Measurements from ENCODE around the gene ASB11.

ASB11 gene, protein sequence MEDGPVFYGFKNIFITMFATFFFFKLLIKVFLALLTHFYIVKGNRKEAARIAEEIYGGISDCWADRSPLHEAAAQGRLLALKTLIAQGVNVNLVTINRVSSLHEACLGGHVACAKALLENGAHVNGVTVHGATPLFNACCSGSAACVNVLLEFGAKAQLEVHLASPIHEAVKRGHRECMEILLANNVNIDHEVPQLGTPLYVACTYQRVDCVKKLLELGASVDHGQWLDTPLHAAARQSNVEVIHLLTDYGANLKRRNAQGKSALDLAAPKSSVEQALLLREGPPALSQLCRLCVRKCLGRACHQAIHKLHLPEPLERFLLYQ

DNA sequence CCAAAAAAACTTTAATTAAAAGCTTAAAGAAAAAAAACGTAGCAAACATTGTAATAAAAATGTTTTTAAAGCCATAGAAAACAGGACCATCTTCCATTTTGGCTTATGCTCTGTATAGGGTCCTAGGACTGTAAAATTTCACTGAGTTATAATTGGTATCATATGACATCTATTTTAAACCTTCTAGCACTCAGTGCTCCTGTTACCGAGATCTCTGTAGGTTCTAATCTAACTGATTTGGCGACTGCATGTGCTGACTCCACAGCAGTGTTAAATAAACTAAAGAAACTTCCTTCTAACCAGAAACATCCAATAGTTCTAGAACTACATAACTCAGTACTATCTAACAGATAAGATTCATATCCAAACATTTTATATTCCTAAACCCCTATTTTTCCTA is at the start of gene ASB11:
Gene ASB11, minus strand, starts transcription at position 132 of the 400 bp plus-strand sequence. Its CDS starts 35 bp downstream, at position 97.
- no peak for DNase-seq (ENCODE audit: low read depth)

DNA sequence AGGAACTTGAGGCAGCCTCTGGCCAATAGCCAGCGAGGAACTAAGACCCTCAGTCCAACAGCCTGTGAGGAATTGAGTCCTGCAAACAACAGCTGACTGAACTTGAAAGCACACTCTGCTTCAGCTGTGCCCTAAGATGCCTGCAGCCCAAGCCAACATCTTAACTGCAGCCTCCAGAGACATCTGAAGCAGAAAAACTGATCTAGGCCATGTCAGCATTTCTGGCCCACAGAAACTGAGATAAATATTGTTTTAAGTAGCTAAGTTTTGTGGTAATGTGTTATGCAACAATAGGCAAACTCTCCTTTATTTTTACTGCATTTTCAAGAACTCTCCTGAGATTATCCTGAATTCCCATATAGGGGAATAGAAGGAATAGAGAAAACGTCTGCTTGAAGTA is 44.3 kb upstream of the ASB11 start:
- no peak for DNase-seq (ENCODE audit: low read depth)

DNA sequence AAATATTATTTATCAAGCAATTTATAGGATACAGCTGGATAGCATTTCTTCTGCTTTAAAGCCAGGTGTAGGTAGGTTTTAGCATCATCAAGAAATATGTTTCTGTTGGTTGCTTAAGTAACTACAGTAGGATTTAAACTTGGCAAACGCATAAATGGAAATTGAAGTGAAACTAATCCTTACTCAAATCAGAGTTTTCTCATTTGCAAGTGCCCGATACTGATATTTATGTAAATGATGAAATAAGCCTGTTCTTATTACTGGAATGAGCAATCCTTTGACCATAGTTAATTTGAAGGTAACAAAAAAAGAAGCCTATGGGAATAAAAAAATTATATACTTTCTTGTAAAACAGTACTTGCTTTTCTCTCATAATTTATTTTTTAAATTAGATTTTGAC is 43.1 kb upstream of the ASB11 start:
- DNase-seq (ENCODE audit: low read depth) = no peak

DNA sequence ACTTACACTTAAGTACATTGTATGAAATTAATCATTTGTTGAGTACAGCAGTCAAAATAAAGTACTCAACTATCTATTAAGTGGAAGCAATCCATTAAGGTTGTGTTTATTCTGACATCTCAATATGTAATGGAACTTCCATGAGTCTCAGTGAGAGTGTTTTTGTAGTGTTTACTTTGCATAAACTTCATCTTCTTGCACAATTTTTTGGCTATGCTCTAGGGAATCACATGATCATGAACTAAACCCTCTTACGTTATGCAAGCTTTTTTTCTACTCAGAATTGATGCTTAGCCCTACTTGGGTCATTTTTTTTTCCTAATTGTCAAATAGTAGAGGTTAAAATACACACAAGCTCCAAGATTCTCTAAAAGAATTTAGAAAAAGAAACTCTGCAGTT is 41.0 kb upstream of the ASB11 start:
- no peak for DNase-seq (ENCODE audit: low read depth)

DNA sequence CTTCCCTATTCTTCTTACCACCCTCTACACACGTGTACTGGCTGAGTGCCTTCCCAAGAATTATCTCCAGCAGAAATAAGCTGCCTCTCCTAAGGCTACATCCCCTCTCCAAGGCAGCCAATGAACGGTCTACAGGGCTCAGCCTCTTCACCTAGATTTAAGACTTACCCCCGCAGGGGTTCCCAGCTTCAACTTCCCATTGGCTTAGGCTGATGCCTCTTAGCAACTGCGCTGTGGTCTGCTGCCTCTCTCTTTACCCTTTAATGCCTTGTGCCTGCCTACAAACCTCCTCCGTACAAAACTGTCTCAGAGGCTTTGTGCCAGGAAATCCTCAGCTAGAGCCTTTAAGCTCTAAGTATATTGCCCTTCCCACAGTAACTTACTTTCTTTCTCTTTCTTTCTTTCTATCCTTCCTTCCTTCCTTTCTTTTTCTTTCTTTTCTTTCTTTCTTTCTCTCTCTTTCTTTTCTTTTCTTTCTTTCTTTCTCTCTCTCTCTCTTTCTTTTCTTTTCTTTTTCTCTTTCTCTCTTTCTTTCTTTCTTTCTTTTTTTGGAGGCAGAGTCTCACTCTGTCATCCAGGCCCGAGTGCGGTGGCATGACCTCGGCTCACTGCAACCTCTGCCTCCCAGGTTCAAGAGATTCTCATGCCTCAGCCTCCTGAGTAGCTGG is 35.0 kb upstream of the ASB11 start:
- DNase-seq (ENCODE audit: low read depth) = no peak

DNA sequence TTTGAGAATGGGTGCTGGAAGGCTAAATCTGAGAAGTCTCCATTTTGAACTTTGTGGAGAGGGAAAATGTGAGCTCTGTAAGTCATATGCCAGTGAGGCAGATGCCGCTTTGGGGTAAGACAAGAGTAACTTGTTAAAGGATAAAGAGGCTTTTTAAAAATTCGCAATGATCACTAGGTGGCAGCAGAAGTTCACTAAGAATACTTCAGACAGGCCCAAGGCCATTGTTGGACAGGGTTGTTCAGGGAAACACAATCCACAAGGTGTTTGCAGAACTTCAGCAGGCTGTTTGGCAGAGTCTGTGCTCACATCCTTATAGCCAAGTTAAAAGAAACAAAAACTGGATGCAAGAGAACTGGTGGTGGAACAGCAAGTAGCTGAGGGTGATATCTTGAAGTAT is 33.6 kb upstream of the ASB11 start:
- no peak for DNase-seq (ENCODE audit: low read depth)

DNA sequence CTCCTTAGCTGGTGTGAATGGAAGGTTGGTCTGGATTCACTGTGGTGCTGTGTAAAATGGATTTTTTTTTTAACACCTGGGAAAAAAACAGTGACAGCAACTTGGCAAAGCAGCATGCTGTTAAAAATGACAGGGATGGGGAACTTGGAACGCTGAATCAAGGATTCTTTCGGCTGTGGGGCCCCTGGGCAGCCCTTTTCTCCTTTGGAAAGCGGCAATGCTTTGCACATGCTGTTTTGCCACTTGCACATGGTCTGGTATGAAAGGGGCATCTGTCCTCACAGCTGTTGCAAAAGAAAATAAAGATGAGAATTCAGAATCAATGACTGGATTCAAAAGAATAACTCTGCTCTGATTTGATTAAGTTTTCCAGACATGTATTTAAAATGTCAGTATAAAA is 30.5 kb upstream of the ASB11 start:
- no peak for DNase-seq (ENCODE audit: low read depth)

DNA sequence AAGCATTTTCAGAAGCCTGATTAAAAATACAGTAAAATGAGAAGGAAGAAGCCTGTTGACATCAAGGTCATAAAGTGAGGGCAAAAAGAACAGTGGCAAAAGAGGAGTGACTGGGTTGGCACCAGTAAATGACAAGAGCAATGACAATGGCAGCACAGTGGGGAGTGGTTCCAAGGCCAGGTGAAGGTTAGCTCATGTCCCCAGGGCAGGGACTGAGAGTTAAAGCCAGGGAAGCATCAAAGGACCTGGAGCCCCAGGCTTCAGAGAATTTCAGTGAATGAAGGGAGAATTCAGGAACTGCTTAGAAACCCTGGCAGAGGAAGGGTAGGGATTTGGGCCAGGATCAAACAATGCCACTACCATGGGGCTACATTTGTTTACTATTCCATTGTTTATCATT is 28.7 kb upstream of the ASB11 start:
- no peak for DNase-seq (ENCODE audit: low read depth)

DNA sequence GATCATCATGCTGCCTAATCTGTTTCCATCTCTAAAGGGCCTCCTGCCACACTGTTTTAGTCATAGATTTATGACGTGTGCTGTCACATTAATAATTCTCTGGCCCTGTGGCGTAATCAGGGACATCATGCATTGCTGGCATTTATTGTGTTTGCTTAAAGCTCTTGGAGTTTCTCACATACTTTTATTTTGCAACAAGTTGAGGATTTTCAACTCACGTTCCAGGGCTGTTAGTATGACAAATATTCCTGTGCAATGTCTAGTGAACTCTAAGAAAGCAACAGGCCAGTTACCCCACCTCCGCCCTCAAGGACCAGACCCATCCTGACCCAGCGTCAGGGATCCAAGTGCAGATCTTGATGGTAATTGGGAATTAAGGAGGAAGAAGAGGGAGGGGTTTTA is 27.6 kb upstream of the ASB11 start:
- no peak for DNase-seq (ENCODE audit: low read depth)

DNA sequence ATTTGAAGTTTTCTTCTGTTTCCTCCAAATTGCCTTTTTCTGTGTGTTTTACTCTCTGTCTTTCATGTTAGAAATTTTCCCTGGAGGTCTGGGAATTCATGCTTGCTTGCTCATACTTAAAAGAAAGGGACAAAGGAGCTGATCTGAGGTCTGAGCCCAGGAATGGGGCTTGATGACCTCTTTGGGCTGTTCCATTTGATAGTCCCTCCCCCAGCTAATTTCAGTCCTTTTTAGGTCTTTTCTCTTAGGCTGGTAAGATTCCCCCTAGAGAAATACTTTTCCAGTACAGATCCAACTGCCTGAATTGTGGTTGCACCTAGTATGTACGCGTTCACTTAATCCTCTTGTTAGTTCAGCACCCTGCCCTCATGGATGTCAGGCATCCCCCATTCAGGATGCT is 25.4 kb upstream of the ASB11 start:
- DNase-seq (ENCODE audit: low read depth) = no peak

DNA sequence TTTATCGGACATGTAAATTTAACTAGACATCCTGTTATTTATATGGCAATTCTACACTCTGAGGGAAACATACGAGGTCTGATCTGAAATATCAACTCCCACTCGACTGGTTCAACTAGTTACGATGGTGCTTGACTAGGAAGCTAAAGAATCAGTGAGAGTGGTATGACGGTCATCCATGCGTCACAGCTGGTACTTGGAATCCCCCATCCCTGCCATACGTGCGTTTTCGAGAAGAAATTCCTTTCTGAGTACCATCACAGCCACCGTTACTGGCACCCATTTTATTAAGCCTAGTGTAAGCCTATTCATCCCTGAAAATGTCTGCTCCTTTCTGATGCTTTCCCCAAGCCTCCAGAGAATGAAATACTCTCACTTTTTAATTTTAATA is 20.6 kb upstream of the ASB11 start:
- DNase-seq (ENCODE audit: low read depth) = no peak

DNA sequence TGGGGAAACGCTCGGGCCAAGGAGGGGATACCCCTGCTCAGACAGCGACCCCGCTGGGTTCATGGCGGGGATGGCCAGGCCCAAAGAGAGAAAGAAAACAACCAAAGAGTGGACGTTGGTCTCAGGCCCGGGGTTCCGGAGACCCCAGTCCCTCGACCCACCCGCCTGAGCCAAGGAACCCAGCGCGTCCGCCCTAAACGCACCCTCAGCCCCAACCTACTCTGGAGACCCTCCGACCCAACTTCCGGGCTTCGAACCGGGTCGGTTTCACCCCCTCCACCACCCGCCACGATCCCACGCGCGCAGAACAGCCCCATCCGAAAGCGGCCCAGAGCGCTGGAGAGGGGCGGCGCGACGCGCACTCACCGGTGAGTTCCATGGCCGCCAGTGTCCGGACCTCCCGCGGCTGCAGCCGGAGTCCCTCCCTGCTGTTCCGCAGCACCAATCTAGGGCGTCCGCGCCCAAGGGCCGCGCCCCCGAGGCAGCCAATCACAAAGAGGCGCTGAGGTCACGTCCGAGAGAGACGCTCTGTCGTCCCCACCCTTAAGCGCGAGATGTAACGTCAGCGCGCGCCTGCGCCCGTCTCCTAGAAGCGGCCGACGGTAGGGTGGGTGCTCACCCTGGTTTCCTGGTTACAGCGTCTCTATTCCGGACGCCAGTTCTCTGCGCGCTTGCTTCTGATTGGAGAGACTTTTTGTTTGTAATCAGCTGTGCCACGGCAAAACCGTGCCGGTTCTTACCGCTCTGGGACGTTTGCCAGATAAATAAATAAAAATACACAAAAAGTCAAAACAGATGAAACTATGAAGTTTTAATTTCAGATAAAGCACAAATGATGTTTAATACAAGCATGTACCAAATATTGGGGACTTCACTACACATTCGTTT is 19.9 kb upstream of the ASB11 start, which contains the start of gene PIGA:
Gene PIGA, minus strand, starts transcription at position 389 of the 888 bp plus-strand sequence. CDS start 3,593 bp downstream, outside the sequence.
- peak; percentile 82 for DNase-seq (ENCODE audit: low read depth)

DNA sequence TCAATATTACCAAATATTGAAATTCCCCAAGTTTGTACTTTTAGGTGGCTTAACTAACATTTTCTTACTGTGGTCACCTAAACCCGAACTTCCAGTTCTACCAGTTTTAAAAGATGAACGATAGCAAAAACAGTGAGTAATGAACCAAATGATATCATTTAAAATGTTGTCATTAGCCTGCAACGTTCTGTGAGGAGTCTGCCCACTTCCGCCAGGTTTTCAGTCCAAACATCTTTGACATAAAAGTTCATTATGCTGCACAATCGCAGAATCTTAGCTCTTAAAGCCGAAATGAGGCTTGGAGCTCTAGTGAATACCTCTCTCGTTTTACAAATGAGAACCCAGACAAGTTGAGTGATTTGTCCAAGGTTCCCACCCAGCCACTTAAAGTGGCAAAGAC is 19.1 kb upstream of the ASB11 start:
- no peak for DNase-seq (ENCODE audit: low read depth)

DNA sequence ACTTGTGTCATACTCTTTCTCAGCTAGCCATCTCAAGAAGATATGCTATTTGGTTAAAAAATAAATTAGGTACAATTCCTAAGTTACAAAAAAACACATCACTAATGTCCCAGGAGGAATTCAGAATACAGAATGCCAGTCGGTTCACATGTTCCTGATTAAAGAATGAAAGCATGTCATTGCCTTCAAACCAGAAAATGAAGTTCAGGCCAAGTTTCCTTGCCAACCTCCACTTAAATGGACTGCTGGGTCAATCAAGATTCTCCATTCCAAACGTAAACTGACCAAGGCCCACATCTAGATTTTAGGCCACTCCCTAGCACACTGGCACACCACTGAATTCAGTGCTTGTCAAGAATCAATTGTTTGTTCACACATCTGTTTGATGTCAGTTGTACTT is 13.4 kb upstream of the ASB11 start:
- DNase-seq (ENCODE audit: low read depth) = no peak

DNA sequence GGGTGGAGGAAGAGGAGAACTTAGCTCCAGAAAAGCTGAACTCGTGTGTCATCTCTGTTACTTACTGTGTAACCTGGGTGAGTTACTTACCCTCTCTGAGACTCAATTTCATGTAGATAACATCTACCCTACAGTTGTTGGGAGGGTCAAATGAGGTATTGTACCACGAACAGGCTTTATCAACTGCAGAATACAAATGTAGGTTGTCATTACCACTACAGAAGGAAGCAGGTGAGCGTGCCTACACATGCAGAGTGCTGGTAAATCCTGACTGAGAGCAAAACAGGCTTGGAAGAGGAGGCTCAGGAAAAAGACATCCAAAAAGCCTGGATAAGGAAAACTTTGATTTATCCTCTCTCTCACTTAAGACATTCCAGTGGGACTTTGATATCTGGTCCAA is 12.7 kb upstream of the ASB11 start:
- no peak for DNase-seq (ENCODE audit: low read depth)

DNA sequence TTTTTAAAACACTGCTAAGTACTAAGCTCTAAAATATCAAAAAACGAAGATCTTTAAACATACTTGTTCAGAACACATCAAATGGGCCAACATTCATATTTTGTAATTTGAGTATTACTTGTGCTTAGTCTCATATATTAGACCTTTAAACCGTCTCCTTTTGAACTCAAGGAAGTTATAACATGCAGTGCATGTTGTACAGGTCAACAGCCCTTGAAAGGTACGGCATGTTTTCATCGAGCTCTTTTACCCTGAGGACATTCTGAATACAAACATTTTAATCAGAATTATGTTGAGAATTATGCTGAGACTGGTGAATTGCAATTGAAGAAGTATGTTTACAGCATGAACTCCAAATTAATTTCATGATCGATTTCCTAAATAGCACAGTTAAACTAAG is 7.0 kb upstream of the ASB11 start:
- DNase-seq (ENCODE audit: low read depth) = no peak

DNA sequence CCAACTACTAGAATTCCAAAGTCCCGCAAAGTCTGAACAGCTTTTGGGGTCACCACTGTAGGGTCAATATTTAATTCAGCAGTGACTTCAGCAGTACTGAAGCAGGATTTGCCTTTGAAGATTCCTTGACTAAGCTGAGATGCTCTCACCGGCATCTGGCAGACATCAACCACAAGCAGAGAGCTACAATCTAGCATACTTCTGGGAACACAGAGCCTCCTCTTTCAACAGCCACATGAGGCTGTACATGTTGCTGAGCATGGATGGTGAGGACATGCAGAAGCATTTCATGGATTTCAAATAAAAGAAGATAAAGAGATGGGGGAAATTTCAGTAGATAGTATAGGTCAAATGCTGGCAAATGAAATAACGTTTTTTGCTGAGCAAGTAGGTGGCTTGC is 6.6 kb upstream of the ASB11 start:
- no peak for DNase-seq (ENCODE audit: low read depth)

DNA sequence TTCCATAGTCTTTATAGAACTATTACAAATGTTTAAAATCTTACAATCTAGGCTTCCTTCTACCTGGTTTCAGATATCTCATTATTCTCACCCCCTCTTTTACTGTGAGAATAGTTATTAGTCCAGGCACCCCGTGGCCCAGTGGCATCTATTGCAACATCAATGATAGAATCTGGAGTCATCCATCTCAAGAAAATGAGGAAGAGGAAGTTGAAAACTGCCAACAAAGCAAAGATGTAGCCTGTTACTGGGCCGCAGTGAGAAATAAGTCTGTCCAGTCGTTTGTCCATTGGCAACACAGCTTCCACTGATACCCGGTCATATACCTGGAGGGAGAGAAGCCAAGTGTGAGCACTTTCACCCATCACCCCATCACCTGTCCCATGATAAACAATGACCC is 6.0 kb upstream of the ASB11 start:
- no peak for DNase-seq (ENCODE audit: low read depth)

DNA sequence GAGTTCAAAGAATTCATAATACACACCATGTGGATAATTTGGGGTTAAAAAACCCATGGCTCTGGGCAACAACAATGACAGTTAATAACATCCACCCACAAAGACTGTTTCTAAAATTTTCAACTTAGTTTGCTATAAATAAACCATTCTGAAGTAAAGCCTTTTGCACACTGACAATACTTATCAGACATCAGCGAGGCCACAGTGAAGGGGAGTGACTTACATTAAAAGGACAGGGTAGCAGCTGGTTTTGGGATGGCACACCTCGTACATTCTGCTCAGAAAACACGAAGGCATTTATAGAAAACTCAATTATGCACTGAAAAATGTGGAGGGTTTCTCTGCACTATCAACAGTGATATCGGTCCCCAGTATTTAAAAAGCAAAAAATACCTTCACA is 4.9 kb upstream of the ASB11 start:
- no peak for DNase-seq (ENCODE audit: low read depth)

DNA sequence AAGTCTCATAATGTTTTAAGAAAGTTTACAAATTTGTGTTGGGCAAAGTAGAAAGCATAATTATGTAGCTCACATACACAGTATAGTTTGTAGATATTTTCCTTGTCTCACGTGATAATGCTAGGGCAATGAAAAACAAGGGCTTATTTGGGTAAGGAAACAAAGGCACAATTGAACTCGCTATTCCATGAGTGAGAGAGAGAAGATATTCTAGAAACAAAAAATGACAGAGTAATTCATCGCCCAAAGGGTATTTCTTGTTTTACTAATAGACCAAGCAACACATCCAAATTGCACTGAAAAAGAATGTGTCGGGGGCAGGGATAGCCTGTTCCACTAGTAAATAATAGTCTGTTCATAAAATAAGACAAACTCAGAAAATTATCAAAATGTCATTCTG is 3.6 kb upstream of the ASB11 start:
- DNase-seq (ENCODE audit: low read depth) = no peak

DNA sequence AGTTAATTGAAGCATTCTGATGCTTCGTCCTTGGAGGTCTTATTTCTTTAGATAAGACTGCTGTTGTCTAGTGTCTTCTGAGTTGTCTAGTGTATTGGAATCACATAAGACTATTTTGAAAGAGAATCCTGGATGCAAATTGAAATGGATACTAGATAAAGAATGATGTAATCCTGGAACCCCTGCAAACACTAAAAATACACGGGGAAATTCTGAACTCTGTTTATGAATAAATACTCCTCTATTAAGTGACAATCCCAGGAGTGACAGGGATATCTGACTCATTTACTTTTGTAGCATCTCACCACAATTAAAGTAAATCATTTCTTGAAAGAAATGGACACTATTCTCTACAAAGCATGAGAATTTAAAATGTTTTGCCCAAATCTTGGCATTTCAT is 968 bp downstream of the ASB11 start:
- no peak for DNase-seq (ENCODE audit: low read depth)

DNA sequence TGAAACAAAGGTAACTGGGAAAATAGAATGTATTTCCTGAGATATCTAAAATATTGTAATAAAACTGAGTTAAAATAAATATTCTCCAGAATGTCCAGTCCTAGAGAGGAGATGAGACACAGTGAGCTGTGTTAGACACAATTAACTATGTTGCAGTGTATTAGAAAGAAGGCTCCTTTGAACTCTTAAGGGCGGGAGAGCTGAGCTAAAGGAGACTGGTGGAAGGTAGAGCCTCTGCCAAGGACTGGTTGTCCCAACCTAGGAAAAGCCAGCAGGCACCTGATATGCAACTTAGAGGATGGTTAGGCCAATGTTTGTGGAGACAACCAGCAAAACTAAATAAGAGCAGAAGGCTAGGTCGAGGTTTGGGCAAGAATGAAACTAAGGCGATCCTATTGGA is 4.3 kb downstream of the ASB11 start:
- DNase-seq (ENCODE audit: low read depth) = no peak

DNA sequence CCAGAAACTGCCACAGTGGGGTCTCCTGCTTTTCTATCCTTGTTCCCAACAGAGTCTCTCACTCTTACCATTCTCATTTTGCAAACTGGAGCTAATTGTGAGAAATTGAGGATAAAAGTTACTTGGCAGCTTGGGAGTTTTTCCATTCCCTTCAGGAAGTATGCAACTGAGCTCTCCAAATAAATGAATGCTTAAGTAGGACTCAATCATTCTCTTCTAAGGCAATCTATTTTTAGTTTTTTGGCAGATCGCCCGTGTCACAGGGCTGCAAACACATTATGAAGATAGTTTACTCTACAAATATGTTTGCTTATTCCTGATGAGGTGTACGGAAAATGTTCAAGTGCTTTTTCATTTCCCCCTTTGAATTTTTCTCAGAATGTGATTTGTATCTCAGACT is 5.3 kb downstream of the ASB11 start:
- DNase-seq (ENCODE audit: low read depth) = no peak
